ENCODE measurements around the gene CD48.
"Not testable (repeated sequence)": the region's sequence is repeated elsewhere in the genome, so short reads cannot be mapped to it uniquely, and the experiment has no call there.

Gene CD48

GRCh38 chr1:160665330-160666078 is 46.1 kb downstream of the CD48 start:
- Mint-ChIP-seq H3K36me3 (no peaks in the 10 kb centered on the region), H3K27ac (peak overlapping the region; percentile 75), H3K4me1 (peaks cover 50% of the 10 kb centered on the region), H3K27me3 (no peaks in the 10 kb centered on the region), H3K9me3 (no peaks in the 10 kb centered on the region), H3K4me3 (no peak overlapping the region)
- peak; percentile 50 for ATAC-seq

GRCh38 chr1:160664573-160665051 is 47.0 kb downstream of the CD48 start:
- peak overlapping the region; percentile 75 for H3K27ac Mint-ChIP-seq
- H3K9me3 Mint-ChIP-seq = no peaks in the 10 kb centered on the region
- peaks cover 56% of the 10 kb centered on the region for H3K4me1 Mint-ChIP-seq
- H3K36me3 Mint-ChIP-seq = no peaks in the 10 kb centered on the region
- H3K27me3 Mint-ChIP-seq = no peaks in the 10 kb centered on the region
- H3K4me3 Mint-ChIP-seq = peak overlapping the region; percentile 54
- ATAC-seq = peak; percentile 91

- peaks cover 63% of the 10 kb centered on the region for H3K4me1 Mint-ChIP-seq
- H3K27ac Mint-ChIP-seq = no peak overlapping the region
- no peak for ATAC-seq
- H3K27me3 Mint-ChIP-seq = no peaks in the 10 kb centered on the region
- no peaks in the 10 kb centered on the region for H3K36me3 Mint-ChIP-seq
- H3K4me3 Mint-ChIP-seq = no peak overlapping the region
- no peaks in the 10 kb centered on the region for H3K9me3 Mint-ChIP-seq
These were observed 48.7 kb downstream of the CD48 start for GRCh38 chr1:160662910-160663309.

GRCh38 chr1:160659566-160659965 is 52.1 kb downstream of the CD48 start:
- Mint-ChIP-seq H3K4me1 (peaks cover 47% of the 10 kb centered on the region), H3K4me3 (no peak overlapping the region), H3K9me3 (no peaks in the 10 kb centered on the region), H3K27ac (no peak overlapping the region), H3K36me3 (no peaks in the 10 kb centered on the region), H3K27me3 (no peaks in the 10 kb centered on the region)
- ATAC-seq = no peak

DNA sequence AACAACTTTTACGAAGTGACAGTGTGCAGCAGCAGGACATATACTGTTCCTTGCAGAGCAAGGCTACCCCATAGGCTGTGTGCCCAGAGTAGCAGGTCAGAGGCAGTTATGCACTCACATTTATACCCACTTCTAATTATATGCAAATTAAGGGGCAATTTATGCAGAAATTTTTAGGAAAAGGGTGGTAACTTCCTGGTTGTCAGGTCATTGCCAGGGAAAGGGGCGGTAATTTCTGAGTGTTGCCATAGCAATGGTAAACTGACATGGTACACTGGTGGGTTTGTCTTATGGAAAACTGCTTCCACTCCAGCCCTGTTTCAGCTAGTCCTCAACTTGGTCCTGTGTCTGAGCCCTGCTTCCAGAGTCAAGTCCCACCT is 52.8 kb downstream of the CD48 start:
- no peak for ATAC-seq
- Mint-ChIP-seq H3K4me1 (peaks cover 47% of the 10 kb centered on the region), H3K9me3 (no peaks in the 10 kb centered on the region), H3K27me3 (no peaks in the 10 kb centered on the region), H3K27ac (peak overlapping the region; percentile 9), H3K36me3 (no peaks in the 10 kb centered on the region), H3K4me3 (no peak overlapping the region)

- peaks cover 47% of the 10 kb centered on the region for H3K4me1 Mint-ChIP-seq
- H3K36me3 Mint-ChIP-seq = no peaks in the 10 kb centered on the region
- peak overlapping the region; percentile 9 for H3K27ac Mint-ChIP-seq
- no peak overlapping the region for H3K4me3 Mint-ChIP-seq
- no peak for ATAC-seq
- H3K9me3 Mint-ChIP-seq = no peaks in the 10 kb centered on the region
- no peaks in the 10 kb centered on the region for H3K27me3 Mint-ChIP-seq
These were observed 53.3 kb downstream of the CD48 start for GRCh38 chr1:160658162-160658813.

GRCh38 chr1:160657250-160657781 is 54.3 kb downstream of the CD48 start:
- ATAC-seq = no peak
- Mint-ChIP-seq H3K4me1 (peaks cover 47% of the 10 kb centered on the region), H3K36me3 (no peaks in the 10 kb centered on the region), H3K27ac (peak overlapping the region; percentile 55), H3K4me3 (no peak overlapping the region), H3K9me3 (no peaks in the 10 kb centered on the region), H3K27me3 (no peaks in the 10 kb centered on the region)

DNA sequence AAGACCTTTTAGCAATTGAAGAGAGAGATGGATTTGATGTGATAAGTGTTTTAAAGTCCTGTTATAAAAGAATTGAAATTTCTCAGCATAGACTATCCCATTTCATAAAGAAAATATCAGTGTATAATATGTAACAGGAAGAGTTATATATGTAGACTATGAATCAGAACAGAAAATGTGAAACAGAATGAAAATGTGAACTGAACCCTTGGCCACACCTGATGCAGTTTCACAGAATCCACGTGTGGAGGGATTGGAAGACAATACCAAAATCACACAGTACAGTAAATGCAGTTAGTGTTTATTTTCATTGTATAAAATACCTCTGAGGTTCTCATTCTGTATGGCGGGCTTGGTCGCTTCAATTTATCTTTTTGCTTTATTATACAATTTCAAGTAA is 54.9 kb downstream of the CD48 start:
- Mint-ChIP-seq H3K27ac (peak overlapping the region; percentile 55), H3K9me3 (no peaks in the 10 kb centered on the region), H3K36me3 (no peaks in the 10 kb centered on the region), H3K4me3 (no peak overlapping the region), H3K4me1 (peaks cover 51% of the 10 kb centered on the region), H3K27me3 (no peaks in the 10 kb centered on the region)
- ATAC-seq = no peak

GRCh38 chr1:160653620-160654016 is 58.0 kb downstream of the CD48 start:
- H3K4me1 Mint-ChIP-seq = peaks cover 59% of the 10 kb centered on the region
- no peaks in the 10 kb centered on the region for H3K36me3 Mint-ChIP-seq
- no peaks in the 10 kb centered on the region for H3K27me3 Mint-ChIP-seq
- peak; percentile 80 for ATAC-seq
- H3K4me3 Mint-ChIP-seq = peak overlapping the region; percentile 57
- no peaks in the 10 kb centered on the region for H3K9me3 Mint-ChIP-seq
- H3K27ac Mint-ChIP-seq = peak overlapping the region; percentile 82

- peak; percentile 62 for ATAC-seq
- Mint-ChIP-seq H3K4me1 (peaks cover 59% of the 10 kb centered on the region), H3K36me3 (no peaks in the 10 kb centered on the region), H3K9me3 (no peaks in the 10 kb centered on the region), H3K27ac (peak overlapping the region; percentile 82), H3K27me3 (no peaks in the 10 kb centered on the region), H3K4me3 (peak overlapping the region; percentile 57)
These were observed 58.5 kb downstream of the CD48 start for GRCh38 chr1:160652924-160653619.

DNA sequence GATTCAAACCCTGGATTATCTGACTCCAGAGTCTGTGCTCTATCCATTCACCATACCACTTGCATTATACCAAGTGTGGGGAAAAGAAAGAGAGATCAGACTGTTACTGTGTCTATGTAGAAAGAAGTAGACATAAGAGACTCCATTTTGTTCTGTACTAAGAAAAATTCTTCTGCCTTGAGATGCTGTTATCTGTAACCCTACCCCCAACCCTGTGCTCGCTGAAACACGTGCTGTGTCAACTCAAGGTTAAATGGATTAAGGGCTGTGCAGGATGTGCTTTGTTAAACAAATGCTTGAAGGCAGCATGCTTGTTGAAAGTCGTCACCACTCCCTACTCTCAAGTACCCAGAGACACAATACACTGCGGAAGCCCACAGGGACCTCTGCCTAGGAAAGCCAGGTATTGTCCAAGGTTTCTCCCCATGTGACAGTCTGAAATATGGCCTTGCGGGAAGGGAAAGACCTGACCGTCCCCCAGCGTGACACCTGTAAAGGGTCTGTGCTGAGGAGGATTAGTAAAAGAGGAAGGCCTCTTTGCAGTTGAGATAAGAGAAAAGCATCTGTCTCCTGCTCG is 59.5 kb downstream of the CD48 start:
- not testable (repeated sequence) for H3K9me3 Mint-ChIP-seq, H3K36me3 Mint-ChIP-seq, ATAC-seq, H3K27me3 Mint-ChIP-seq
- Mint-ChIP-seq H3K27ac (peak overlapping the region; percentile 82), H3K4me3 (peak overlapping the region; percentile 57), H3K4me1 (peaks cover 68% of the 10 kb centered on the region)

- Mint-ChIP-seq H3K36me3 (no peaks in the 10 kb centered on the region), H3K27me3 (no peaks in the 10 kb centered on the region), H3K27ac (peak overlapping the region; percentile 82), H3K9me3 (no peaks in the 10 kb centered on the region), H3K4me3 (no peak overlapping the region), H3K4me1 (peaks cover 71% of the 10 kb centered on the region)
- ATAC-seq = no peak
These were observed 60.1 kb downstream of the CD48 start for GRCh38 chr1:160651433-160652064.

DNA sequence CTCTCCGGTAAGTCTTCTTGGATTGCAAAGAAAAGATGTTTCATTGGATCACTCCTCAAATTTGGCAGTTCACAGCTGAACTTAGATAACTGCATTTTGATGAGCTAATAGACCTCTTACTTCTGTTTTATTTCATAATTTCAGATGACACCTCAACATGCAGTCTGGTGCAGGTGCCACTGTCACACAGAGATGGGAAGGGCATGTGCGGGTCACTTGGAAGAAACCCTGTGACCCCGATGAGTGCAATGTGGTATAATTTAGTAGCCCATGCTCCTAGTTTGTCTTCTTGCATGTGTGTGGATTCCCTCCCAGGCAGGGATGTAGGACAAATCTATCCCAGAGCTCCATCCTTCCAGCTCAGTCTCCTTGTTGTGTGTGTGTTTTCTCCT is 64.3 kb downstream of the CD48 start:
- no peaks in the 10 kb centered on the region for H3K9me3 Mint-ChIP-seq
- peak overlapping the region; percentile 91 for H3K4me3 Mint-ChIP-seq
- H3K36me3 Mint-ChIP-seq = peaks cover 25% of the 10 kb centered on the region
- H3K27ac Mint-ChIP-seq = peak overlapping the region; percentile 85
- H3K4me1 Mint-ChIP-seq = peaks cover 84% of the 10 kb centered on the region
- H3K27me3 Mint-ChIP-seq = no peaks in the 10 kb centered on the region
- peak; percentile 58 for ATAC-seq

GRCh38 chr1:160646711-160647328 is 64.8 kb downstream of the CD48 start, which contains the start of gene SLAMF1:
Gene SLAMF1, minus strand, starts transcription at chr1:160647044. Its CDS starts 99 bp downstream, at chr1:160646945.
- Mint-ChIP-seq H3K27me3 (no peaks in the 10 kb centered on the region), H3K36me3 (peaks cover 28% of the 10 kb centered on the region), H3K9me3 (no peaks in the 10 kb centered on the region), H3K27ac (peak within 1 kb of the TSS; percentile 85), H3K4me1 (peaks cover 84% of the 10 kb centered on the region), H3K4me3 (peak within 1 kb of the TSS; percentile 91)
- ATAC-seq = peak; percentile 89
